ENCODE data around the gene PTPRN2. TPM values are rescaled to one million over a fixed set of nuclear protein-coding genes. Genes with fewer than 3 reads are reported as not detected.

Gene PTPRN2
- total and polyA plus RNA-seq, 9 of the 15 experiments (the other 6 are each of a cell fraction or from before 2014, with no cell fraction given): not detected

DNA sequence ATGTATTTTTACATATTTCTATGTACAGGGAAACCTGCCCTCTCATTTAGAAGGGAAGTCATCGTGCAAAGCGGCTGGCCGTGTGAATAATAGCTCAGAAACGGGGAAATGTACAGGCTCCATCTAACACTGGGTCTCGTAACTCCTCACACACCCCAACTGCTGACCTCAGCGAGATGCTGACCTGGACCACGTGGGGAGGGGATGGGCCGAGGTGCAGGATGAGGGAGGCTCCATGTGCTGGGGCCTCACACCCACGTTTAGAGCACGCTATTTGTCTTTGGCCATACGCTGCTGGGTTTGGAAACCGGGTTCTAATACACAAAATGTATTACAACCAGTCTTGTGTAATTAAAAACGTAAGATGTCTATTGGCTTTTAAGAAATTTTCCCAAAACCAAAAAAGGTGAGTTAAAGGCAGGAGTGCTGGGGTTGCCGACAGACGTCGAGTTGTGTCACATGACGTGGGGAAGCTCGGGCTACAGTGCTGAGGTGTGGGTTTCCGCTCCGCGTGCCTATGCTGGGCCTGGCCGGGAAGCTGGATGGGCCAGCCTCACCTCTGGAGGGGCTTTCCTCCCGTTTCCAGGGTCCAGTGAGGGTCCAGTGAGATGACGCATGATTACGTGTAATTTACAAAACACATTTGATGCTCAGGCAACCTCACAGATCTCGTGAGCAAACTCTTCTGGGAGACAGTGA lies 1035.2 kb downstream of the PTPRN2 start (continued):
- TF ChIP-seq PTTG1 (tag; IDR thresholded peaks at IDR 0.05; ENCODE audit: low read depth) (no peak), L3MBTL2 (IDR thresholded peaks at IDR 0.05) (peak; percentile 17; the same call in 1 of the 2 replicates), ZBTB7A (IDR thresholded peaks at IDR 0.05; ENCODE audit: borderline replicate concordance, control insufficient read depth, low read depth, low read length) (no peak)
- TF ChIP-seq, protein P1, sequence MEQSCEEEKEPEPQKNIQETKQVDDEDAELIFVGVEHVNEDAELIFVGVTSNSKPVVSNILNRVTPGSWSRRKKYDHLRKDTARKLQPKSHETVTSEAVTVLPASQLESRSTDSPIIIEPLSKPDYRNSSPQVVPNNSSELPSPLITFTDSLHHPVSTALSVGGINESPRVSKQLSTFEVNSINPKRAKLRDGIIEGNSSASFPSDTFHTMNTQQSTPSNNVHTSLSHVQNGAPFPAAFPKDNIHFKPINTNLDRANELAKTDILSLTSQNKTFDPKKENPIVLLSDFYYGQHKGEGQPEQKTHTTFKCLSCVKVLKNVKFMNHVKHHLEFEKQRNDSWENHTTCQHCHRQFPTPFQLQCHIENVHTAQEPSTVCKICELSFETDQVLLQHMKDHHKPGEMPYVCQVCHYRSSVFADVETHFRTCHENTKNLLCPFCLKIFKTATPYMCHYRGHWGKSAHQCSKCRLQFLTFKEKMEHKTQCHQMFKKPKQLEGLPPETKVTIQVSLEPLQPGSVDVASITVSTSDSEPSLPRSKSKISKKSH (CRISPR knock-in tag; IDR thresholded peaks at IDR 0.05): no peak
- TF ChIP-seq, protein P2, sequence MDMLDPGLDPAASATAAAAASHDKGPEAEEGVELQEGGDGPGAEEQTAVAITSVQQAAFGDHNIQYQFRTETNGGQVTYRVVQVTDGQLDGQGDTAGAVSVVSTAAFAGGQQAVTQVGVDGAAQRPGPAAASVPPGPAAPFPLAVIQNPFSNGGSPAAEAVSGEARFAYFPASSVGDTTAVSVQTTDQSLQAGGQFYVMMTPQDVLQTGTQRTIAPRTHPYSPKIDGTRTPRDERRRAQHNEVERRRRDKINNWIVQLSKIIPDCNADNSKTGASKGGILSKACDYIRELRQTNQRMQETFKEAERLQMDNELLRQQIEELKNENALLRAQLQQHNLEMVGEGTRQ (CRISPR knock-in tag; IDR thresholded peaks at IDR 0.05): peak; percentile 14

DNA sequence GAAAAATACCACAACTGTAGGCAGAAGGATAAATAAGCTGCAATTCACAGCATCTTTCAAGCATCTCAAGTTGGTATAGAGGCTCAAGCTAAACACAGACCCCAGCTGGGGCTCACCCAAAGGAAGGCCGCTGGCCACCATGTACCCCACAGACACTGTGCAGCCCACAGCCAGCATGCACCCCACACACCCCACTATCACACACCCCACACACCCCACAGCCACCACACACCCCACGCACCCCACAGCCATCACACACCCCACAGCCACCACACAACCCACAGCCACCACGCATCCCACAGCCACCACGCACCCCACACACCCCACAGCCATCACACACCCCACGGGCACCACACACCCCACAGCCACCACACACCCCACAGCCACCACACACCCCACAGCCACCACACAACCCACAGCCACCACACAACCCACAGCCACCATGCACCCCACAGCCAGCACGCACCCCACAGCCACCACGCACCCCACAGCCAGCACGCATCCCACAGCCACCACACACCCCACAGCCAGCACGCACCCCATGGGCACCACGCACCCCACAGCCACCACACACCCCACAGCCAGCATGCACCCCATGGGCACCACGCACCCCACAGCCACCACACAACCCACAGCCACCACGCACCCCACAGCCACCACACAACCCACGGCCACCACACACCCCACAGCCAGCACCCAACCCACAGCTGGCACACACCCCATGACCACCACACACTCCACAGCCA lies 1036.1 kb downstream of the PTPRN2 start:
- DNase-seq (ENCODE audit: extremely low read depth in 1 of 4, low spot score in 3 of 4): no peak
- FAIRE-seq: no peak
- no peak overlapping the region for H3K4me2 ChIP-seq (ENCODE audit: insufficient read depth, low read length)
- peaks cover 4% of the 10 kb centered on the region; the same call in 1 of the 2 replicates for H4K20me1 ChIP-seq (replicated peaks; ENCODE audit: control insufficient read depth, insufficient read depth, low read length)
- ChIA-PET CTCF (ENCODE audit: low intra/inter-chr PET ratio) (no interaction called here), POLR2A (interaction anchor here (1.0 to 1.2 kb wide), 2 partner anchors 16 to 21 kb away, joined by 3 read pairs; no protein-coding TSS in a partner anchor)
- H3K27me3 ChIP-seq (ENCODE audit: control insufficient read depth in 2 of 2, insufficient read depth in 2 of 2, low read length in 2 of 2): peaks cover 48 to 71% of the 10 kb centered on the region in 2 experiments
- intact Hi-C loops (cut with micrococcal nuclease): no loop called here
- no peak overlapping the region for H3K4me3 ChIP-seq
- peaks cover 4% of the 10 kb centered on the region; the same call in 1 of the 2 replicates for H3K9me3 ChIP-seq (replicated peaks; ENCODE audit: control insufficient read depth, insufficient read depth, low read depth, low read length)
- no peaks in the 10 kb centered on the region for H3K79me2 ChIP-seq (ENCODE audit: control insufficient read depth, insufficient read depth, low read length)
- peaks cover 0 to 13% of the 10 kb centered on the region in 2 experiments; a peak in 1 of 5 replicates for H3K4me1 ChIP-seq (replicated peaks in 1 of 2; ENCODE audit: control insufficient read depth in 2 of 2, insufficient read depth in 2 of 2, low read length in 2 of 2)
- ATAC-seq: no peak
- BruUV-seq (replicated peaks): no TSS peak
- WGBS (ENCODE audit: insufficient coverage, low coverage, missing lambda C conversion rate): 7% methylated on average over 9 of the region's 13 CpGs
- H2AFZ ChIP-seq (ENCODE audit: low read depth, low read length): no peak overlapping the region
- H3K9ac ChIP-seq (ENCODE audit: insufficient read depth in 1 of 2, low read depth in 2 of 2, low read length in 2 of 2): no peak overlapping the region
- no peaks in the 10 kb centered on the region for H3K9me1 ChIP-seq (ENCODE audit: control insufficient read depth, insufficient read depth, low read length)
- H3K36me3 ChIP-seq (ENCODE audit: control insufficient read depth, insufficient read depth, low read length): no peaks in the 10 kb centered on the region
- no peak overlapping the region for H3K27ac ChIP-seq (ENCODE audit: extremely low read depth, low read depth, low read length)
- in situ Hi-C loops (cut with MboI): no loop called here
- TF ChIP-seq SAFB (IDR thresholded peaks at IDR 0.05; ENCODE audit: borderline replicate concordance, low read depth, low read length) (peak; percentile 42; the same call in 1 of the 2 replicates), NCOA2 (IDR thresholded peaks at IDR 0.05; ENCODE audit: partially characterized antibody in 2 of 2) (no peak), POLR2AphosphoS5 (IDR thresholded peaks at IDR 0.05; ENCODE audit: control insufficient read depth, insufficient read depth, low read depth, low read length) (no peak)
- TF ChIP-seq, protein P3, sequence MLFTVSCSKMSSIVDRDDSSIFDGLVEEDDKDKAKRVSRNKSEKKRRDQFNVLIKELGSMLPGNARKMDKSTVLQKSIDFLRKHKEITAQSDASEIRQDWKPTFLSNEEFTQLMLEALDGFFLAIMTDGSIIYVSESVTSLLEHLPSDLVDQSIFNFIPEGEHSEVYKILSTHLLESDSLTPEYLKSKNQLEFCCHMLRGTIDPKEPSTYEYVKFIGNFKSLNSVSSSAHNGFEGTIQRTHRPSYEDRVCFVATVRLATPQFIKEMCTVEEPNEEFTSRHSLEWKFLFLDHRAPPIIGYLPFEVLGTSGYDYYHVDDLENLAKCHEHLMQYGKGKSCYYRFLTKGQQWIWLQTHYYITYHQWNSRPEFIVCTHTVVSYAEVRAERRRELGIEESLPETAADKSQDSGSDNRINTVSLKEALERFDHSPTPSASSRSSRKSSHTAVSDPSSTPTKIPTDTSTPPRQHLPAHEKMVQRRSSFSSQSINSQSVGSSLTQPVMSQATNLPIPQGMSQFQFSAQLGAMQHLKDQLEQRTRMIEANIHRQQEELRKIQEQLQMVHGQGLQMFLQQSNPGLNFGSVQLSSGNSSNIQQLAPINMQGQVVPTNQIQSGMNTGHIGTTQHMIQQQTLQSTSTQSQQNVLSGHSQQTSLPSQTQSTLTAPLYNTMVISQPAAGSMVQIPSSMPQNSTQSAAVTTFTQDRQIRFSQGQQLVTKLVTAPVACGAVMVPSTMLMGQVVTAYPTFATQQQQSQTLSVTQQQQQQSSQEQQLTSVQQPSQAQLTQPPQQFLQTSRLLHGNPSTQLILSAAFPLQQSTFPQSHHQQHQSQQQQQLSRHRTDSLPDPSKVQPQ (CRISPR knock-in tag; IDR thresholded peaks at IDR 0.05; ENCODE audit: borderline replicate concordance): no peak
- TF ChIP-seq, protein P4, sequence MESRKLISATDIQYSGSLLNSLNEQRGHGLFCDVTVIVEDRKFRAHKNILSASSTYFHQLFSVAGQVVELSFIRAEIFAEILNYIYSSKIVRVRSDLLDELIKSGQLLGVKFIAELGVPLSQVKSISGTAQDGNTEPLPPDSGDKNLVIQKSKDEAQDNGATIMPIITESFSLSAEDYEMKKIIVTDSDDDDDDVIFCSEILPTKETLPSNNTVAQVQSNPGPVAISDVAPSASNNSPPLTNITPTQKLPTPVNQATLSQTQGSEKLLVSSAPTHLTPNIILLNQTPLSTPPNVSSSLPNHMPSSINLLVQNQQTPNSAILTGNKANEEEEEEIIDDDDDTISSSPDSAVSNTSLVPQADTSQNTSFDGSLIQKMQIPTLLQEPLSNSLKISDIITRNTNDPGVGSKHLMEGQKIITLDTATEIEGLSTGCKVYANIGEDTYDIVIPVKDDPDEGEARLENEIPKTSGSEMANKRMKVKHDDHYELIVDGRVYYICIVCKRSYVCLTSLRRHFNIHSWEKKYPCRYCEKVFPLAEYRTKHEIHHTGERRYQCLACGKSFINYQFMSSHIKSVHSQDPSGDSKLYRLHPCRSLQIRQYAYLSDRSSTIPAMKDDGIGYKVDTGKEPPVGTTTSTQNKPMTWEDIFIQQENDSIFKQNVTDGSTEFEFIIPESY (CRISPR knock-in tag; IDR thresholded peaks at IDR 0.05): no peak
